Activated CD8-positive, alpha-beta T cell treated with anti-CD3 and anti-CD28 coated beads for 36 hours (primary cell): ENCODE measurements around the gene INTS3. TPM values are rescaled to one million over a fixed set of nuclear protein-coding genes. Genes with fewer than 3 reads are reported as not detected.
"Not testable (repeated sequence)": the region's sequence is repeated elsewhere in the genome, so short reads cannot be mapped to it uniquely, and the experiment has no call there.

Experiments
- ATAC-seq: fragments of 200-7000 bp; cut with Tn5 transposase; one replicate; pipeline ENCODE4 v1.10.0; 2021; ENCODE audit warnings: mild to moderate bottlenecking, moderate library complexity
- CTCF ChIA-PET: fragments of 350-600 bp; sonication (Branson Sonifier 250); formaldehyde crosslinking; loops from one replicate; lab custom pipeline; 2021; ENCODE audit warnings: antibody characterized with exemption; lab: Charles Lee
- POLR2A ChIA-PET: fragments of 350-600 bp; sonication (Branson Sonifier 250); formaldehyde crosslinking; loops from one replicate; lab custom pipeline; 2021; ENCODE audit warnings: antibody characterized with exemption; lab: Charles Lee
- DNase-seq: peaks from one replicate; pipeline ENCODE4 v3.0.0-alpha.2; 2020
- H3K27ac Mint-ChIP-seq: one replicate; pipeline ENCODE4 v1.8.0; 2021; ENCODE audit warnings: mild to moderate bottlenecking, mixed read lengths
- H3K27me3 Mint-ChIP-seq: one replicate; pipeline ENCODE4 v1.8.0; 2021; ENCODE audit warnings: mixed read lengths
- H3K36me3 Mint-ChIP-seq: one replicate; pipeline ENCODE4 v1.8.0; 2021; ENCODE audit warnings: low read depth, mixed read lengths
- H3K4me1 Mint-ChIP-seq: one replicate; pipeline ENCODE4 v1.8.0; 2021; ENCODE audit warnings: low read depth, mixed read lengths
- H3K4me3 Mint-ChIP-seq: one replicate; pipeline ENCODE4 v1.8.0; 2021; ENCODE audit warnings: mild to moderate bottlenecking, moderate library complexity, mixed read lengths
- H3K9me3 Mint-ChIP-seq: one replicate; pipeline ENCODE4 v1.8.0; 2021; ENCODE audit warnings: mixed read lengths
- CTCF ChIP-seq: fragments of 200-600 bp; IDR thresholded peaks from one replicate; pipeline ENCODE4 v1.8.0; 2022; ENCODE audit warnings: antibody characterized with exemption, mild to moderate bottlenecking
- intact Hi-C: fragments of 100-400 bp; cut with micrococcal nuclease; formaldehyde crosslinking; loops from one replicate; pipeline ENCODE4 v1.10.0; 2022
- total RNA-seq, 2 experiments: library from RNA; stranded (reverse); gene quantifications; one replicate each; pipeline ENCODE4 v1.2.3, GENCODE V29; 2021

INTS3 gene
- total RNA-seq, 2 experiments from 2014 or later: 45.0 to 45.5 TPM

- CTCF ChIA-PET: interaction anchor here (1.2 to 2.0 kb wide), 2 partner anchors 12 to 82 kb away, joined by 3 to 5 read pairs; no protein-coding TSS in a partner anchor
- Mint-ChIP-seq H3K4me3 (no peak overlapping the region), H3K27ac (no peak overlapping the region), H3K27me3 (no peaks in the 10 kb centered on the region), H3K9me3 (no peaks in the 10 kb centered on the region), H3K4me1 (no peaks in the 10 kb centered on the region), H3K36me3 (peaks cover 32% of the 10 kb centered on the region)
- intact Hi-C loops: no loop called here
- ATAC-seq (no peak), DNase-seq (no peak)
- no peak for TF ChIP-seq CTCF
- POLR2A ChIA-PET: no interaction called here
Measured at GRCh38 chr1:153760440-153760839, 32.6 kb downstream of the INTS3 start.

GRCh38 chr1:153763365-153764225, 35.7 kb downstream of the INTS3 start:
- ChIA-PET POLR2A (interaction anchor here (0.7 to 1.4 kb wide), 5 partner anchors 8 to 230 kb away, joined by 3 to 5 read pairs (median 3); partner anchors contain the start of gene SLC27A3), CTCF (interaction anchor here (0.6 to 1.2 kb wide), 4 partner anchors 12 to 223 kb away, joined by 3 read pairs; partner anchors contain the start of gene RAB13)
- no peak for TF ChIP-seq CTCF
- no peak overlapping the region for H3K4me3 Mint-ChIP-seq
- no peaks in the 10 kb centered on the region for H3K27me3 Mint-ChIP-seq
- H3K4me1 Mint-ChIP-seq: no peaks in the 10 kb centered on the region
- DNase-seq (no peak), ATAC-seq (no peak)
- H3K9me3 Mint-ChIP-seq: no peaks in the 10 kb centered on the region
- no peak overlapping the region for H3K27ac Mint-ChIP-seq
- intact Hi-C loops: no loop called here
- H3K36me3 Mint-ChIP-seq: peaks cover 33% of the 10 kb centered on the region

- Mint-ChIP-seq H3K27me3 (no peaks in the 10 kb centered on the region), H3K4me1 (no peaks in the 10 kb centered on the region), H3K4me3 (no peak overlapping the region), H3K36me3 (peaks cover 33% of the 10 kb centered on the region), H3K27ac (no peak overlapping the region), H3K9me3 (no peaks in the 10 kb centered on the region)
- CTCF ChIA-PET: interaction anchor here (1.1 to 1.2 kb wide), 2 partner anchors 12 to 14 kb away, joined by 3 to 4 read pairs; no protein-coding TSS in a partner anchor
- intact Hi-C loops: no loop called here
- no peak for TF ChIP-seq CTCF
- no peak for ATAC-seq
- no peak for DNase-seq
- POLR2A ChIA-PET: interaction anchor here (0.7 to 1.4 kb wide), 3 partner anchors 10 to 115 kb away, joined by 3 to 5 read pairs (median 3); partner anchors contain the start of gene SLC27A3
Measured at GRCh38 chr1:153764310-153764709, 36.5 kb downstream of the INTS3 start.

GRCh38 chr1:153766663-153767062, 38.8 kb downstream of the INTS3 start:
- H3K4me3 Mint-ChIP-seq, DNase-seq, intact Hi-C loops, ATAC-seq, H3K4me1 Mint-ChIP-seq, H3K9me3 Mint-ChIP-seq, H3K27me3 Mint-ChIP-seq, H3K27ac Mint-ChIP-seq: not testable (repeated sequence)
- ChIA-PET POLR2A (interaction anchor here (1.1 kb wide), 1 partner anchor 133 kb away, joined by 3 read pairs; the partner anchor contains the start of gene CHTOP), CTCF (interaction anchor here (1.6 kb wide), 1 partner anchor 16 kb away, joined by 5 read pairs; no protein-coding TSS in a partner anchor)
- H3K36me3 Mint-ChIP-seq: peaks cover 26% of the 10 kb centered on the region

- TF ChIP-seq CTCF: no peak
- ChIA-PET POLR2A (interaction anchor here (0.6 kb wide), 1 partner anchor 1798 kb away, joined by 3 read pairs; no protein-coding TSS in a partner anchor), CTCF (no interaction called here)
- no peaks in the 10 kb centered on the region for H3K9me3 Mint-ChIP-seq
- DNase-seq (no peak), ATAC-seq (no peak)
- H3K4me3 Mint-ChIP-seq: no peak overlapping the region
- no peaks in the 10 kb centered on the region for H3K27me3 Mint-ChIP-seq
- intact Hi-C loops: no loop called here
- H3K4me1 Mint-ChIP-seq: no peaks in the 10 kb centered on the region
- peaks cover 25% of the 10 kb centered on the region for H3K36me3 Mint-ChIP-seq
- no peak overlapping the region for H3K27ac Mint-ChIP-seq
Measured at GRCh38 chr1:153767519-153767918, 39.7 kb downstream of the INTS3 start.
